ENCODE data around the gene CKLF.
"Not testable (repeated sequence)": the region's sequence is repeated elsewhere in the genome, so short reads cannot be mapped to it uniquely, and the experiment has no call there.

Gene CKLF

DNA sequence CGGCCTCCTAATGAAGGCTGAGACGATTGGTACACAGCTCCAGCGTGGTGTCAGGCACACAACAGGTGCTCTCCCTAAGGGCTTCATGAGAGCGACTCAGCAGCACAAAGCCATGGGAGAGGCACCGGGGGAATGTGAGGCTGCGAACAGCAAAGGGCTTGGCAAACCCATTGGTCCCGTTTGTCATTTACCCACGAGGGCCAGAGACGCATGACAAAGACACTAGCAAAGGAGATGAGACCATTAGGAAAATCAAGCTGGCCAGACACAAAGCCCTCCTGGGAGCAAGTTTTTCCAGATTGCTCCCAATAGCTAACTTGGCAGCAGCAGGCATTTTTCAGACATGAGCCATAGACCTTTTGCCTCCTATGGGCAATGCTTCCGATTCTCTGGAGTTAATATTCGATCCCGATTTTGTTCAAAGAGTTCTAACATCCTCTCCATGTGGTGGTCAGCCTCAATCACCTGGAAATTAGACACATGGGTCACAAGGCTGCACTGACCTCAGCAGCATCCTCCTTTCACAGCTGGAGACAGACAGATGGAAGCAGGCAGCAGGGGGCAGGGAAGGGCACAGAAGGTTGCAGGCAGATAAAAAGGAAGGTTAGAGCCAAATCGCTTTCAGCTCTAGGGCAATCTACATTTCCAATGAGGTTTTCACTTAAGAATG, 40.6 kb upstream of the CKLF start:
- H3F3A ChIP-seq (ENCODE audit: insufficient read depth, low read length), result no peaks in the 10 kb centered on the region; the same call in 1 of the 2 replicates
- no peaks in the 10 kb centered on the region for H3K79me2 ChIP-seq (ENCODE audit: insufficient read depth, low read length)
- H3K4me1 ChIP-seq (ENCODE audit: insufficient read depth, low read length, severe bottlenecking), result peaks cover 9% of the 10 kb centered on the region
- H3K27me3 ChIP-seq (ENCODE audit: insufficient read depth, low read length), result no peaks in the 10 kb centered on the region
- no peak overlapping the region for H3K27ac ChIP-seq (ENCODE audit: low read depth, low read length, poor library complexity, severe bottlenecking)
- H3K4me3 ChIP-seq (ENCODE audit: low read depth, low read length, poor library complexity, severe bottlenecking), result no peak overlapping the region
- H2AFZ ChIP-seq (ENCODE audit: low read length), result no peak overlapping the region
- no peak overlapping the region for H3K9ac ChIP-seq (ENCODE audit: low read length)
- TF ChIP-seq, protein P1, sequence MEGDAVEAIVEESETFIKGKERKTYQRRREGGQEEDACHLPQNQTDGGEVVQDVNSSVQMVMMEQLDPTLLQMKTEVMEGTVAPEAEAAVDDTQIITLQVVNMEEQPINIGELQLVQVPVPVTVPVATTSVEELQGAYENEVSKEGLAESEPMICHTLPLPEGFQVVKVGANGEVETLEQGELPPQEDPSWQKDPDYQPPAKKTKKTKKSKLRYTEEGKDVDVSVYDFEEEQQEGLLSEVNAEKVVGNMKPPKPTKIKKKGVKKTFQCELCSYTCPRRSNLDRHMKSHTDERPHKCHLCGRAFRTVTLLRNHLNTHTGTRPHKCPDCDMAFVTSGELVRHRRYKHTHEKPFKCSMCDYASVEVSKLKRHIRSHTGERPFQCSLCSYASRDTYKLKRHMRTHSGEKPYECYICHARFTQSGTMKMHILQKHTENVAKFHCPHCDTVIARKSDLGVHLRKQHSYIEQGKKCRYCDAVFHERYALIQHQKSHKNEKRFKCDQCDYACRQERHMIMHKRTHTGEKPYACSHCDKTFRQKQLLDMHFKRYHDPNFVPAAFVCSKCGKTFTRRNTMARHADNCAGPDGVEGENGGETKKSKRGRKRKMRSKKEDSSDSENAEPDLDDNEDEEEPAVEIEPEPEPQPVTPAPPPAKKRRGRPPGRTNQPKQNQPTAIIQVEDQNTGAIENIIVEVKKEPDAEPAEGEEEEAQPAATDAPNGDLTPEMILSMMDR (IDR thresholded peaks at IDR 0.05; ENCODE audit: low read length), result peak; percentile 28; the same call in 1 of the 2 replicates
- no peak for TF ChIP-seq EZH2 (IDR thresholded peaks at IDR 0.05; ENCODE audit: borderline replicate concordance, low read length)
- H3K36me3 ChIP-seq (ENCODE audit: insufficient read depth, low read length), result no peaks in the 10 kb centered on the region
- H4K20me1 ChIP-seq (ENCODE audit: insufficient read depth, low read length), result no peaks in the 10 kb centered on the region
- no peak overlapping the region for H3K4me2 ChIP-seq (ENCODE audit: low read length)
- H3K9me2 ChIP-seq (ENCODE audit: low read depth, low read length), result no peaks in the 10 kb centered on the region
- H3K9me3 ChIP-seq (ENCODE audit: low read length), result no peaks in the 10 kb centered on the region

DNA sequence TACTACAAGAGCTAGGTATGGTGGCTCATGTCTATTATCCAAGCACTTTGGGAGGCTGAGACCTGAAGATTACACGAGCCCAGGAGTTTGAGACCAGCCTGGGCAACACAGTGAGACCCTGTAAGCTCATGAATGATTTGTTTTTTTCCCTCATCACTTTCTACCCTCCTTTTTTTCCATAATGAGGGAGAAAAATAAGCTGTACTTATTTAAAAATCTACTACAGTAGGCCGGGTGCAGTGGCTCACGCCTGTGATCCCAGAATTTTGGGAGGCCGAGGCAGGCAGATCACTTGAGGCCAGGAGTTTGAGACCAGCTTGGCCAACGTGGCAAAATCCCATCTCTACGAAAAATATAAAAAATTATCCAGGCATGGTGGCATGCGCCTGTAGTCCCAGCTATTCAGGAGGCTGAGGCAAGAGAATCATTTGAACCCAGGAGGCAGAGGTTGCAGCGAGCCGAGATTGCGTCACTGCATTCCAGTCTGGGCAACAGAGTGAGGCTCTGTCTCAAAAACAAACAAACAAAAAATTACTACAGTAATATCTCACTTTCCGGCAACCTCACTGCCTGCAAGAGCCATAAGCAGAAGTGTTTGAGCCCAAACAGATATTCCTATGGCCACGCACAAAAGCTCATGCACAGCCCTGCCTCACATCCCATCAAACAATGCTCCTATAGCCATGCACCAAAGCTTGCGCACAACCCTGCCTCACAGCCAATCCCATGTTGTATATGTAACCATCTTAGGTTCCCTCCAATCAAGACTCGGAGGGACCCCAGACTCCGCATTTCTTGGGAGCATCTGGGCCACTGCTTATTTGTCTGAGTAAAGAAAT, 39.9 kb upstream of the CKLF start:
- Histone ChIP-seq H3K4me2 (ENCODE audit: low read length) (no peak overlapping the region), H3K27me3 (ENCODE audit: insufficient read depth, low read length) (no peaks in the 10 kb centered on the region), H2AFZ (ENCODE audit: low read length) (no peak overlapping the region), H3K9ac (ENCODE audit: low read length) (no peak overlapping the region), H3K4me3 (ENCODE audit: low read depth, low read length, poor library complexity, severe bottlenecking) (no peak overlapping the region), H3K36me3 (ENCODE audit: insufficient read depth, low read length) (no peaks in the 10 kb centered on the region), H3F3A (ENCODE audit: insufficient read depth, low read length) (no peaks in the 10 kb centered on the region; the same call in 1 of the 2 replicates), H3K79me2 (ENCODE audit: insufficient read depth, low read length) (no peaks in the 10 kb centered on the region), H3K9me3 (ENCODE audit: low read length) (no peaks in the 10 kb centered on the region), H3K4me1 (ENCODE audit: insufficient read depth, low read length, severe bottlenecking) (peaks cover 17% of the 10 kb centered on the region), H3K9me2 (ENCODE audit: low read depth, low read length) (no peaks in the 10 kb centered on the region), H3K27ac (ENCODE audit: low read depth, low read length, poor library complexity, severe bottlenecking) (no peak overlapping the region), H4K20me1 (ENCODE audit: insufficient read depth, low read length) (no peaks in the 10 kb centered on the region)
- TF ChIP-seq, protein P1 (IDR thresholded peaks at IDR 0.05; ENCODE audit: low read length), result no peak
- no peak for TF ChIP-seq EZH2 (IDR thresholded peaks at IDR 0.05; ENCODE audit: borderline replicate concordance, low read length)

DNA sequence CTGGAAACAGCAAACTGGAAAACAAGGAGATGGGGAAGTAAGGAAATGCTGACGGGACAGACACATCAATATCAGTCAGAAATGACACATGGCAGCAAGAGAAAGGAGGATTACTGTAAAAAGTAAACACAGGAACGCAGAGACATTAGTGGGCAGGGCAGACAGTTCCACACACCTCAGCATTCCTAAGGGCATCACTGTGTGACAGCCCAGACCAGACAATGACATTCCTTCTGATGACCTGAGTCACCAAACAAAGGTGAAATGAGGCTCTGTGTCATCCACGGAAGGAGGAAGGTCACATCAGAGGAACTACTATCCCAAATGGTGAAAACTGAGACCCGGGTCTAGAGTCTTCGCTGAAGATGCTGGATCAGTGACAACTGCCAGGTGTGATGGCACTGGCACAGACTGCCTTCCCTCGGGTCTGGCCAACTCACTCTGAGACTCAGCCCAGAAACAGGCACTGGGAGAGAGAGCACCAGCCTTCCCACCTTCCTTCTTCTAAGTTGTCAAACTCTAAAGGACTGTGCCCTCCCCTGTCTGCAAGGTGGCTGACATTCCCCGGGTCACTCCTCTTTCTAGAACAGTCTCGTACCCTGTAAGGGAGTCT, 39.2 kb upstream of the CKLF start:
- no peaks in the 10 kb centered on the region for H3K9me3 ChIP-seq (ENCODE audit: low read length)
- TF ChIP-seq, protein P1 (IDR thresholded peaks at IDR 0.05; ENCODE audit: low read length), result no peak
- no peak for TF ChIP-seq EZH2 (IDR thresholded peaks at IDR 0.05; ENCODE audit: borderline replicate concordance, low read length)

DNA sequence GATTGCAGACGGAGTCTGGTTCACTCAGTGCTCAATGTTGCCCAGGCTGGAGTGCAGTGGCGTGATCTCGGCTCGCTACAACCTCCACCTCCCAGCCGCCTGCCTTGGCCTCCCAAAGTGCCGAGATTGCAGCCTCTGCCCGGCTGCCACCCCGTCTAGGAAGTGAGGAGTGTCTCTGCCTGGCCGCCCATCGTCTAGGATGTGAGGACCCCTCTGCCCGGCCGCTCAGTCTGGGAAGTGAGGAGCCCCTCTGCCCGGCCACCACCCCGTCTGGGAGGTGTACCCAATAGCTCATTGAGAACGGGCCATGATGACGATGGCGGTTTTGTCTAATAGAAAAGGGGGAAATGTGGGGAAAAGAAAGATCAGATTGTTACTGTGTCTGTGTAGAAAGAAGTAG, 38.0 kb upstream of the CKLF start:
- H3K36me3 ChIP-seq (ENCODE audit: insufficient read depth, low read length); H3K4me3 ChIP-seq (ENCODE audit: low read depth, low read length, poor library complexity, severe bottlenecking); H2AFZ ChIP-seq (ENCODE audit: low read length); H3K9me2 ChIP-seq (ENCODE audit: low read depth, low read length); H3K27ac ChIP-seq (ENCODE audit: low read depth, low read length, poor library complexity, severe bottlenecking); H3K9me3 ChIP-seq (ENCODE audit: low read length); H3K27me3 ChIP-seq (ENCODE audit: insufficient read depth, low read length); H4K20me1 ChIP-seq (ENCODE audit: insufficient read depth, low read length); H3K4me2 ChIP-seq (ENCODE audit: low read length); H3K79me2 ChIP-seq (ENCODE audit: insufficient read depth, low read length); H3F3A ChIP-seq (ENCODE audit: insufficient read depth, low read length); H3K9ac ChIP-seq (ENCODE audit: low read length): not testable (repeated sequence)
- peaks cover 22% of the 10 kb centered on the region for H3K4me1 ChIP-seq (ENCODE audit: insufficient read depth, low read length, severe bottlenecking)

More for the DNA sequence above, 39.2 kb upstream of the CKLF start:
- H3K4me2 ChIP-seq (ENCODE audit: low read length), result no peak overlapping the region
- H3F3A ChIP-seq (ENCODE audit: insufficient read depth, low read length), result no peaks in the 10 kb centered on the region; the same call in 1 of the 2 replicates
- H3K36me3 ChIP-seq (ENCODE audit: insufficient read depth, low read length), result no peaks in the 10 kb centered on the region
- no peaks in the 10 kb centered on the region for H3K9me2 ChIP-seq (ENCODE audit: low read depth, low read length)
- no peak overlapping the region for H2AFZ ChIP-seq (ENCODE audit: low read length)
- H4K20me1 ChIP-seq (ENCODE audit: insufficient read depth, low read length), result no peaks in the 10 kb centered on the region
- H3K9ac ChIP-seq (ENCODE audit: low read length), result no peak overlapping the region
- no peak overlapping the region for H3K27ac ChIP-seq (ENCODE audit: low read depth, low read length, poor library complexity, severe bottlenecking)
- no peaks in the 10 kb centered on the region for H3K79me2 ChIP-seq (ENCODE audit: insufficient read depth, low read length)
- no peak overlapping the region for H3K4me3 ChIP-seq (ENCODE audit: low read depth, low read length, poor library complexity, severe bottlenecking)
- no peaks in the 10 kb centered on the region for H3K27me3 ChIP-seq (ENCODE audit: insufficient read depth, low read length)
- H3K4me1 ChIP-seq (ENCODE audit: insufficient read depth, low read length, severe bottlenecking), result peaks cover 22% of the 10 kb centered on the region
